HG02678 (cell line): Measurements from ENCODE around the gene POU2AF2.
A peak's percentile ranks its signal among the peaks of the same experiment; 100 is the strongest.
"Not testable (repeated sequence)": the region's sequence is repeated elsewhere in the genome, so short reads cannot be mapped to it uniquely, and the experiment has no call there.

ENCODE experiments used
- ATAC-seq: cut with Tn5 transposase; IDR thresholded peaks from one replicate; pipeline ENCODE4 v1.9.1; 2021; ENCODE audit warnings: mild to moderate bottlenecking, moderate library complexity; ENCODE audit not compliant: unreplicated experiment

The POU2AF2 gene

GRCh38 chr11:111253630-111254029, 8.1 kb downstream of the POU2AF2 start:
- no peak for ATAC-seq

GRCh38 chr11:111258046-111258445, 12.5 kb downstream of the POU2AF2 start:
- ATAC-seq = no peak

GRCh38 chr11:111259896-111260295, 14.4 kb downstream of the POU2AF2 start:
- ATAC-seq = no peak

GRCh38 chr11:111260811-111261210, 15.3 kb downstream of the POU2AF2 start:
- no peak for ATAC-seq

GRCh38 chr11:111264646-111265045, 19.1 kb downstream of the POU2AF2 start:
- no peak for ATAC-seq

- no peak for ATAC-seq
Observed at GRCh38 chr11:111265421-111265820, 19.9 kb downstream of the POU2AF2 start.

- not testable (repeated sequence) for ATAC-seq
Observed at GRCh38 chr11:111268303-111268702, 22.8 kb downstream of the POU2AF2 start.

GRCh38 chr11:111269146-111269868, 23.8 kb downstream of the POU2AF2 start:
- ATAC-seq = no peak

- no peak for ATAC-seq
Observed at GRCh38 chr11:111272420-111272819, 26.9 kb downstream of the POU2AF2 start.

GRCh38 chr11:111282562-111283075, 37.1 kb downstream of the POU2AF2 start:
- ATAC-seq = no peak

- no peak for ATAC-seq
Observed at GRCh38 chr11:111283945-111284481, 38.5 kb downstream of the POU2AF2 start.

- ATAC-seq = no peak
Observed at GRCh38 chr11:111285189-111286091, 39.9 kb downstream of the POU2AF2 start.

GRCh38 chr11:111291764-111292163, 46.2 kb downstream of the POU2AF2 start:
- no peak for ATAC-seq

- ATAC-seq = not testable (repeated sequence)
Observed at GRCh38 chr11:111292408-111292807, 46.9 kb downstream of the POU2AF2 start.

GRCh38 chr11:111296196-111296595, 50.7 kb downstream of the POU2AF2 start:
- no peak for ATAC-seq

- ATAC-seq = no peak
Observed at GRCh38 chr11:111297696-111298095, 52.2 kb downstream of the POU2AF2 start.

- peak; percentile 24 for ATAC-seq
Observed at GRCh38 chr11:111298413-111299100, 53.0 kb downstream of the POU2AF2 start, which contains the start of gene POU2AF3. POU2AF3 (plus strand) TSS chr11:111298546; CDS start chr11:111298582, 36 bp downstream.

GRCh38 chr11:111299101-111300026, 53.8 kb downstream of the POU2AF2 start:
- ATAC-seq = peak; percentile 47

GRCh38 chr11:111300569-111300968, 55.0 kb downstream of the POU2AF2 start:
- no peak for ATAC-seq
